Stimulated activated CD4-positive, alpha-beta T cell treated with anti-CD3 and anti-CD28 coated beads, Interleukin-15, amount 100 ng/mL, for 48 hours (primary cell): ENCODE measurements around the gene SELENOM.
A peak's percentile ranks its signal among the peaks of the same experiment; 100 is the strongest.

ENCODE experiments used
- DNase-seq, 2 donors: peaks; one replicate each; pipeline ENCODE4 v3.0.0-alpha.2; 2020; ENCODE audit warnings: low read depth in 2 of 2

SELENOM gene

DNA sequence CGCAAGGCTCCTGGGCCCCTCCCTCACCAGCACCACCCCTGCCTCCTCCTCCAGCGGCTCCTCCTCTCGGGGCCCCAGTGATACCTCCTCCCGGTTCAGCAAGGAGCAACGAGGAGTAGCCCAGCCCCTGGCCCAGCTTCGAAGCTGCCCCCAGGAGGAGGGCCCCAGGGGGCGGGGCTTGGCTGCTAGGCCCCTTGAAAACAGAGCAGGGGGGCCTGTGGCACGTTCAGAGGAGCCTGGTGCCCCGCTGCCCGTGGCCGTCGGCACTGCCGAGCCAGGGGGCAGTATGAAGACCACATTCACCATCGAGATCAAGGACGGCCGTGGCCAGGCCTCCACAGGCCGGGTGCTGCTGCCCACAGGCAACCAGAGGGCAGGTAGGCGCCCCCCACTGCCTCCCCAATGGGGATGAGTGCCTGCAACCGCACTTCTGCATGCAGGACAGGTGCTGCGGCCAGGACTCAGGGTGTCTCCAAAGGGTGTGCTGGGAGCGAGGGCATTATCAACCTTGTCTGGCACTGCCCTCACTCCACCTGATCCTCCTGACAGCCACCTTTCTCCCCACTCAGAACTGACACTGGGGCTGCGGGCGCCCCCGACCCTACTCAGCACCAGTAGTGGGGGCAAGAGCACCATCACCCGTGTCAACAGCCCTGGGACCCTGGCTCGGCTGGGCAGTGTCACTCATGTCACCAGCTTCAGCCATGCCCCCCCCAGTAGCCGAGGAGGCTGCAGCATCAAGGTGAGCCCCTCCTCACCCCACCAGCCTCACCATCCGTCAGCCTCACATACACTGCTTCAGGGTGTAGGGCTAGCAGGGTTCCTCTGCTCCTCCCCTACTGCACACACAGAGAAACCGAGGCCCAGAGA, 16.0 kb downstream of the SELENOM start:
- no peak for DNase-seq

DNA sequence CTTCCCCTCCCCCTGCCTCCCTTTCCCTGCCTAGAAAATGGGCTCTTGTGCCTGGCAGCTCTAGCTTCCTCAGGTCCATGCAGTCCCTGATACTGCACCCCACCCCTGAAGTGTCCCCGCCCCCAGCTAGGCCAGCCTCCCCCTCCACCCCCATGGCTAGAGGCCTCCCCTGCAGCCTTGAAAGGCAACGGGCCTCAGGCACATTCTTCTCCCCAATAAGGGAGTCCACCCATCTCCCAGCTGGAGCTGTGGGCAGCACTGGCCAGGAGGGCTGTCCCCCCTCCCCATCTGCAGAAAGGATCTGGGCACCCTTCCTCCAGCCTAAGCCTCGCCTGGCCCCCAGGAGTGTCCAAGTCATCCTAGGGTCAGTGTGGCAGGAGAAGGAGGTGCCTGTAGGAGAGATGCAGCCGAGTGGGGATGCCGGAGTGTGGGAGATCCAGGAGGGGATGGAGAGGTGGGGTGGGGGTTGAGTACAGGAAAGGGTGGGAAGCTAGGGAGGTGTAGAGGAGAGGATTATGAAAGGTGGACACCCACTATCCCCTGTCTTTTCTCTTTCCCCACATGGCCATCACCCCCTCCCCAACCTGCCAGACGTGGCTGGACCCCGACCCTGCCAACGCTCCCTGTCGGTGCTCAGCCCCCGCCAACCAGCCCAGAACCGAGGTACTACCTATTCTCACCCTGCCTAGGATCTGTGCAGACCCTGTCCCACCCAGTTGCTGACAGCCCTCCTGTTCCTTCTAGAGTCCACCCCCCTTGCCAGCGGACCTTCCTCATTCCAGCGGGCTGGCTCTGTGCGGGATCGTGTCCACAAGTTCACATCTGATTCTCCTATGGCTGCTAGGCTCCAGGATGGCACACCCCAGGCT, 16.9 kb downstream of the SELENOM start:
- DNase-seq, result no peak

DNA sequence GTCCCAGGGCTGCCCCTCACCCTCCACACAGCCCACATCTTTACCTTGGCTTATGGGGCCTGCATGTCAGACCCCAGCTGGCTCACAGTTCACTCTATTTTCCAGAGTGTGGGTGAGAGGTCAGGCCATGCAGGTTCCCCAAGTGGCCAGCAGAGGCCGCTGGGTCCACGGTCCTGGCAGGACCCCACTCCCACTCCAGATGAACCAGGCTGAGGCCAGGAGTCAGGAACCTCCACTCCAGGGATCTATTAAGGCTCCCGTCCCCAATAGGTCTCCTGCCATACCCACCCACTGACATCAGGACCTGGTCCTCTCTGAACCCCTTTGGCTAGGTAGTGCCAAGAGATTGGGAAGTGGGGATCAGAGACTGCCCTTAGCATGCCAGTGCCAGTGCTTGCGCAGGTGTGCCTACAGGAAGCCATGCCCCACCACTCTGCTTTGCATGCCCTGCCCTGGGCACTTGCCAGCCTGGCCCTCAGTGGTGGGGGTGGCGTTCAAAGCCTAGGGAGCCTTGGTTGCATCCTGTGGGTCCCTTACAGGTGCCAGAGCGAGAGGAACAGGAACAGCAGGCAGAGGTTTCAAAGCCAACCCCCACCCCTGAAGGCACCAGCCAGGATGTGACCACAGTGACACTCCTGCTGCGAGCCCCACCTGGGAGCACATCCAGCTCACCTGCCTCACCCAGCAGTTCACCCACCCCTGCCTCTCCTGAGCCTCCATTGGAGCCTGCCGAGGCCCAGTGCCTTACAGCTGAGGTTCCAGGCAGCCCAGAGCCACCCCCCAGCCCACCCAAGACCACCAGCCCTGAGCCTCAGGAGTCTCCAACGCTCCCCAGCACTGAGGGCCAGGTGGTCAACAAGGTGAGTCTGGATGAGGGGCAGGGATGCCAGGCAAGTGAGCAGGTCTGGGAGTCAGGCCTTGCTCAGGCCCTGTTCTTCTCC, 17.9 kb downstream of the SELENOM start:
- no peak for DNase-seq

DNA sequence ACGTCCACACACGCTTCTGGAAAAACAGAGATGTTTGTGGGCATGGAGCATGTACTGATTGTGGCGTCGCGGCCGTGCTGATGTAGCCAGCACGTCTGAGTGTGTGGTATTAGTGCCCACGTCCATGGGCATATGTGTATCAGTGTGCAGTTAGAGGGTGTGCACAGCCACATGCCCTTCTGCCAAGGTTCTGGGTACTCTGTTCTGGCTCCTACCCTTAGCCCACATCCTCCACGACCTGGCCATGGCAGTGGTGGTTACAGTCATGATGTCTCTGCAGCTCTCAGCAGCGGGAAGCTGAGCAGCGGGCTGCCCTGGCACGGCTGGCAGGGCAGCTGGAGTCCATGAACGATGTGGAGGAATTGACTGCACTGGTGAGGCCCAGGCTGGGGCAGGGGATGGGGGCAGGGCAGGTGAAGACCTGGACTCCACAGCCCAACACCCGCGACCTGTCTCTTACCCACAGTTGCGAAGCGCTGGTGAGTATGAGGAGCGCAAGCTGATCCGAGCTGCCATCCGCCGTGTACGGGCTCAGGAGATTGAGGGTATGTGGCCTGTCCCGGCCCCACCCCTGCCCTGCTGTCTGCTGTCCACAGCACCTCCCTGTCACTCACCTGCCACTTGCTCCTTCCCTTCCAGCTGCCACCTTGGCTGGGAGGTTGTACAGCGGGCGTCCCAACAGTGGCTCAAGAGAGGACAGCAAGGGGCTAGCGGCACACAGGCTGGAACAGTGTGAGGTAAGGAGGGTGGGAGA, 19.0 kb downstream of the SELENOM start:
- no peak for DNase-seq

DNA sequence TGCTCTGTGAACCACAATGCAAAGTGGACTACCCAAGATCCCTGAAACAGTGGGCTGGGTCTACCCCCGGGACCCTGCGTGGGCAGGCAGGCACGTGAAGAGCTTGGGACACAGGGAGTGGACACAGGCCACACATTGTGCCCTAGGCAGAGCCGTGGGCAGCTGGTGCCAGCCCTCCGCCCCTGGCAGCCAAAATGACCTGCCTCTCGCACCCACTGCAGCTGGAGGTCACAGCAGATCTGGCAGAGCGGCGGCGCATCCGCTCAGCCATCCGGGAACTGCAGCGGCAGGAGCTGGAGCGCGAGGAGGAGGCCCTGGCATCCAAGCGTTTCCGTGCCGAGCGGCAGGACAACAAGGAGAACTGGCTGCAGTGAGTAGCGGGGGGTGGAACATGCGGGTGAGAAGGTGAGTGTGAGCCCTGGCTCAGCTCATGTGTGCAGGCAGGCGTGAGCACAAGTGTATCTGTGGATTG, 19.6 kb downstream of the SELENOM start:
- DNase-seq, result no peak

DNA sequence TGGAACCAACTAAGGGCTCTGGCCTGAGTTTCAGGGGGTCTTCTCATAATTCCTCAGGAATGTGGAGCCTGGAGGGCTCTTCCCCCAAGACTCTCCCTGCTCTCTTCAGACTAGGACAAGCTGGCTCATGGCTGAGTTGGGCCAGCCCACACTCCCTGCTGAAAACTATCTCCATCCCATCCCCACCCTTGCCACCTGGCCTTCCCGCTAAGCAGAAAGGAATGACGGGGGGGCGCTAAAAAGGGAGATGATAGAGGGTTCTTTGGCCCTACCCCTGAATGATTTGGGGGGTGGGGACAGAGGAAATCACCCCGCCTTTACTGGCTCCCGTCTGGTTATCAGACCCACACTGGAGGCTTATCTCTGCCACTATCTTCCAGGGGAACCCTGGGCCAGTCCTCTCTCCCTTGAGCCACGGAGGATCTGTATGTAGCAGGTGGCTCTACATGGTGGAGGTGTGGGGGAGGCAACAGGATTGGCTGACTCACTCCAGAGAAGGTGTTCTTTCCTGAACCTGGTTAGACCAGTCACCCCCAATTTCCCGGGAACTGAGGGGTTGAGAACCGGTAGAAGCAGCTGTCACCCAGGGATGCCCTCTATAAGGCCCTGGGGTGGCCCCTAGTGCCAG, 20.6 kb downstream of the SELENOM start:
- no peak for DNase-seq

DNA sequence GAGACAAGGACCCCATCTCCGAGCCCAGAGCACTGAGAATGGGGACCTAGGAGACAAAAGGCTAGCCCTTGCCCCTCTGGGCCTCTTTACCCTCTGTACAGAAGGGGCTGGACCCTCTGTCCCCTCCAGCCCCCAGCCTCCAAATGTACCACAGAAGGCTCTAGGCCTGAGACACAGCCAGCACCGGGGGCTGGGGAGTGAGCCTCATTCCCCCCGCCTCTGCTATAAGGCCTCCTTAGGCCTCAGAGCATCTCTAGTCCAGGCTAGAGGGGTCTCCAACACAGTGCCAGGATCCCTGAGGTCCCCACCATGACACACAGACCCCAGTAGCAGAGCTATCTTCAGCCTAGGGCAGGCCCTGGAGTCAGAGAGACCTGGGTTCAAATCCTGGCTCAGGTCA, 21.4 kb downstream of the SELENOM start:
- no peak for DNase-seq

DNA sequence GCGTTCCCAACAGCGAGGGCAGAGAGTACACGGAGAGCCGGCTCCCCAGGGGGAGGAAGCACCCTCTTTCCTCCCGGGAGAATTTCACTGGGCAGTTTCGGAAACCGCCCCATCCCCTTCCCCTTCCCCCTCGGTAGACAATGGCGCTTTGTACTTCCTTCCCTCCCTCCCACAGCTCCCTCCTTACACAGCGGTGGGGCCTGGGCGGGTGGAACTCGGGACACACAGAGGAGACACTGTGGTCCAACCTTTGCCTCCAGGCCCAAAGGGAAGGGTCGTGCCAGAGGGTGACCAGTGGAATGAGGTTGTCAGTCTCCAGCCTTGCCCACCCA, 21.9 kb downstream of the SELENOM start:
- DNase-seq, result no peak

DNA sequence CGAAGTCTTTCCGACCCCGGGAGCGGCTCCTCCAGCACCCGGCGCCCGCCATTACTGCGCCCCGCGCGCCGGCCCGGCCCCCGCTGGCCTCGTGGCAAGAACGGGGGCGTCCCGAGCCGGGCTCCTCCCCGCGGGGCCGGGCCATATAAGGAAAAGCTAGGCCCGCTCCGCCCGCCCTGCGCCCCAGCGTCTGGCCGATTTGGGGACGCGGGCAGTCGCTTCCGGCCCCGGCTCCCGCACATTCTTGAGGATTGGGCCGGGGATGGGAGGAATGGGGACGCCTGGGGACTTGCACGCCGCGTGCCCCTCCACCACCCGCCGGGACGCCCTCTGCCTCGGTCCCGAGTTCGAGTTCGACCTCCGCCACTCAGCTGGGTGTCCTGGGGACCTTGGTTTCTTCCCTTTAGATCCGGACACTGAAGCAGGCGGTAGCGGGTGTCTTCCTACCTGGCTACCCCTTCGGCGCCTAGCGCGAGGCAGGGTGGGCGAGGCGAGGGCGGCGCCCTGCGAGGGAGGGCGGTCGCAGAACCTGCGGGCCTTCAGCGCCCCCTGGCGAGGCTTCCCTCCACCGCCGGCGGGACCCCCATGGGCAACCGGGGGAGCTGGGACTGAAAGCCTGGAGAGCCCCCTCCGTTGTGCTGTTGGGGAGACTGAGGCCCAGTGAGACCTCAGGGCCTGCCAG, 22.4 kb downstream of the SELENOM start:
- DNase-seq, result peak; percentile 78 to 81

DNA sequence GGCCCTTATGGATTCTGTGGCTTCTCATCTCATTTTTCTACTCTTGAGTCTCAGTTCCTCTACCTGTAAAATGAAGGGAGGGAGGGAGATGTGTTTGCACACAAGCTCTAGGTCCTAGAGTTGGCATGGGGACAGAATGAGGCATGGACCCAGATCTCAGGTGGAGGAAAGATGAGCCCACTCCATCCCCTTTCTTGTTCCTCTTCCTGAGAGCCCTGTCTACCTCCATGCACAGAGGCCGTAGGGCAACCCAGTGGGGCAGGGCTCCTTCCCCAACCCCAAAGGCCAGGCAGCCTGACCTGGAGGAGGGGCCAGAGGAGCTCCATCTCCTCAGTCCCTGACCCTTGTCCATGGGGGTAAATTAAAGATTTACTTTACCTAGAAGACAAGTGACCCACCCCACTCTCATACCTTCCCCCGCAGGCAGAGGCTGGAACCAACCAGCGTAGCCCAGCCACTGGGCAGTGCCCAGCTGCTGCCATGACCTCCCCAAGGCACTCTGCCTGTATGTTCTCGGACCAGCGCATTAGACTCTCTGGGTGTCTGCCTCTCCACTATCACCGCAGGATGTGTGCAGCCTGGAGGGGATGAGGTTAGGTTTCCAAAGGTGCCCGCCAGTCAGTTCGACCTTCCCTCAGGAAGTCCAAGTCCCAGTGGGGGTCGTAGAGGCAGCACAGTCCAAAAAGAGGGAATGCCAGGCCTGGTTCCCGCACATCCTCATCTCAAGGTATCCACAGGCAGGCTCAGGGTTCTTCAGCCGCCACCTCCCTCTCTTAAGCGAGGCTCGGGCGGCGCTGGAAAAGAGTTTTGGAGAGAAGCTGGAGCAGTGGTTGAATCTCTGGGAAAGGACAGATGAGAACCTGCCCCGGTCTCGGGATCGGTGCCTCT, 23.2 kb downstream of the SELENOM start:
- DNase-seq, result no peak

DNA sequence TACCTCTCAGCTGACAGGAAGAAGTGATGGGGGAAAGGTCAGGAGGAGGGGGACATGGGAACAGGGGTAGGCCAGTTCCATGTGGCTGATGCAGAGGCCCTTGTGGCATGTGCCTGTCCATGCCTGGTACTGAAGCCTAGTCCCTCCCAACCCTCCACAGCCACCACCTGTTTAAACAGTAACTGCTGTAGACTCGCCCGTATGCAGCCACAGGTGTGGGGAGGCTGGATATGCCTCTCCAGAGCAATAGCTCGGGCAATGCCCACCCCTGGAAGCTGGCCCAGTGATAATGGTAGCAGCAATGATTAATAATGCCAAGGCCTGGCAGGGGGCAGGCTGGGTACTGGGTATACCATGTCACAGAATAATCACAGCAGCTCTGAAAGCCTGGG, 24.0 kb downstream of the SELENOM start:
- no peak for DNase-seq

DNA sequence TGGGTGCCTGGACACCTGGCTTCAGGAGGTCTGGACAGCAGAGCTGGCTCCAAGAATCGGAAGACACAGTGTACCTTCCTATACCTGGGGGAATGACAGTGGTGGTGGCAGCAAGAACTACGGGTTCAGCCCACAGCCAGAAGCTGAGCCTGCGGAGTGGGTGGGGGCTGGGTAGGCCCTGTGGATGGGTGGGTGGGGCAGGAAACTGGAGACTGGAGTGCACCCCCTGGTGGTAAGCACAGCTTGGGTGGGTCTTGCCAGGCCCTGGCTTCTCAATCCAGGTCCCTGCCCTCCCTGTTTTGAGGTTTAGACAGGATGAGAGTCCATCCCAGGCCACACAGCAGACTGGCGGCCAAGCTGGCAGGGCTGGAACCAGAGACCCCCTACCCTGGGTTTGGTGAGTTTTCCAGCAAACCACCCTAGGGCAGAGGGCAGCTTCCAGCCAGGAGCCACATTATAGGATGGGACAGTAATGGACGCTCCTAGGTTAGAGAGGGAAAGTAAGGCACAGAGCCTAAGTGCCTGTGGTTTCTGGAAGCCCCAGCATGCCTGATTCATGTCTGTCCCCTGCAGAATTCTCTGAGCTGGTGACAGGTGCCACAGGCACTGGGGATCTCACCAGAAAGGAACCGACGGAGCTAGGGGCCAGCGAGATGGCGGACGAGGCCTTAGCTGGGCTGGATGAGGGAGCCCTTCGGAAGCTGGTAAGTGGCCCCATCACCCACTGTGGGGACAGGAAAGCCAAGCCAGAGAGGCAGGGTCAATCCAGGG, 24.6 kb downstream of the SELENOM start:
- DNase-seq, result peak; percentile 66 to 69

DNA sequence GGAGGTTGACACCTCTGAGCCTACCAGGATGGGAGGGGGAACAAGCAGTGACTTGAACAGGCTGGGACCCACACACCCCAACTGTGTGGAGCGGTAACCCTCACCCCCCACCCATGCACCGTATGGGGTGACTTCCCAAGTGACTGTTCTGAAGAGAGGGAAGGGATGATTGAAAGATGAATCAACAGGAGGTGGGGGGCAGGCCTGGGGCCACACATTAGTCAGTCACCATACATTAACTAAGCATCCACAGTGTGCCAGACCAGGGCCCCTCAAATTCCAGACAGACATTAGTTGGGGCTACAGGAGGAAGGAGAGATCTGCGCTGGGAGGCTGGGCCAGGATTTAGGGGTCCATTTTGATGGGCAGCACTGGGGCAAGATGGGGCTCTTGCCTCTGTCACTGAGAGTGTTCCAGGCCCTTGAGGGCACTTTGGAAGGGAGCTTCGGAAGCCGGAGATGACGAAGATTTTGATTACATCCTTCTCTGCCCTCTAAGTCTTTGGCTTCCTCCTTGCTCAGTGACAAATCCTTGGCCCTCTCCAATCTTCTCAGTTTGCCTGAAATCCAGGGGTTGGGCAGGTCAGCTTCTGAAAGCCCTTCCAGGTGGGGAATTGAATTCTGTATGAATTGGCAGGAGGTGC, 25.3 kb downstream of the SELENOM start:
- DNase-seq, result no peak

DNA sequence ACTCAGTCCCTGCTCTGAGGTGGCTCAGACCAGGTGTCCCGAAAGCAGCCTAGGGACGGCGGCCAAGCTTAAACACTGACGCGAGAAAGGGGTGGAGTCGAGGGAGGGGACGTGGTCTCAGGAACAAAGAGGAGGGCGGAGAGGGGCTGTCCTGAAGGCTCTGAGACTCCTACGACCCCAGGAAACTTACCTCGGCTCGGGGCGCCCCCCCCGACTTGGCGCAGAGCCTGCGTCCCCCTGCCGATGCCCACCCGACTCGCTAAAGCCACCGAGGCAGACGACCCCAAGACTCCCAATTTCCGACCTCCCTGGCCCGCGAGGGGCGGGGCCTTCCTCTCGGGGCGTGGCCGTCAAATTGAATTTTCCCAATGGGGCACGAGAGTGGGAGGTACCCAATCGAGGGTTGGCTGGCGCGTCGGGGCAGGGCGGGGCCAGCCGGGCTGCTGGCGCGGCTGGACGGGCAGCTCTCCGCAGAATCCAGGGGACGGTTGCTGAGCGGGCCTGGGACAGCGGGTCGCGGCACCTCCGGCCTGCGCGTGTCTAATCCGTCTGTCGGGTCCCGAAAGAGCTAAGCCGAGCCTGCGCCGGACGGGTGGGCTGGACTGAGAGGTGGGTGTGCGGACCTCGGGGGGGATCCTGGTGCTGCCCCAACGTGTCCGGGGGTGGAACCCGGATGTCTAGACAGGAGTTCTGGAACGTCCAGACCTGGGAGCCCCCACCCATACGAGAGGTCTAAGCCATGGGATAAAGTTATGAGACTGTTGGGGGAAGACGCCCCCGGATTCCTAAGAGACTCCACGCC, 26.3 kb downstream of the SELENOM start, which contains the start of gene SMTN:
TSS of gene SMTN (plus strand) at position 471 of the 802 bp plus-strand sequence. CDS start 1,941 bp downstream, outside the sequence.
- DNase-seq, result peak; percentile 71 to 87

DNA sequence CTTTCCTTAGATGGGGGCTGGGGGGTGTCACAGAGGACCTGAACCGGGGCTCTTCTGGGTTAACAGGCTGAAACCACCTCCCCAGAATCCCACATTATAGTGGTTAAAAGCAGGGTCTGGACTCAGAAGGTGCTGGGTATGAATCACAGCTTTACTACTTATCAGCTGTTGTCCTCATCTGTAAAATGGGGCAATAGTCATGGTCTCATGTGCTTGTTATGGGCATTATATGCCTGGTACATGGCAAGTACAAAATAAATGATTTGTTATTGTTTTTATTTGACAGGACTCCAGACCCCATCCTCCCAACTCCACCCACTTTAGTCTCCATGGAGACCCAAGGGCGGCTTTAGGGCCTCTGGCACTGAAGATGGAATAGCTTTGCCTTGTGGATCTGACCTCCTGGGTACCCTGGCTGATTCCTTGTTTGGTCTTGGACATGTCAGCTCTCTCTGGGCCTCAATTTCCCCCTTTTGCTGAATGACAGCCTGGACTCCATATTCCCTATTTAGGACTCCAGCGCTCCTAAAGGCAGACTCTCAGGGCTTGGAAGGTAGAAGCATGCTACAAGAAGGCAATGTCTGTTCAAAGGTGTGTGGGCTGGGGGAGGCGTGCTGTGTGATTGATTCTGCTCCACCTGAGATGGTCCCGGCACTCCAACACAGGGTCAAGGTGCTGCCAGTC, 27.1 kb downstream of the SELENOM start:
- DNase-seq, result no peak

DNA sequence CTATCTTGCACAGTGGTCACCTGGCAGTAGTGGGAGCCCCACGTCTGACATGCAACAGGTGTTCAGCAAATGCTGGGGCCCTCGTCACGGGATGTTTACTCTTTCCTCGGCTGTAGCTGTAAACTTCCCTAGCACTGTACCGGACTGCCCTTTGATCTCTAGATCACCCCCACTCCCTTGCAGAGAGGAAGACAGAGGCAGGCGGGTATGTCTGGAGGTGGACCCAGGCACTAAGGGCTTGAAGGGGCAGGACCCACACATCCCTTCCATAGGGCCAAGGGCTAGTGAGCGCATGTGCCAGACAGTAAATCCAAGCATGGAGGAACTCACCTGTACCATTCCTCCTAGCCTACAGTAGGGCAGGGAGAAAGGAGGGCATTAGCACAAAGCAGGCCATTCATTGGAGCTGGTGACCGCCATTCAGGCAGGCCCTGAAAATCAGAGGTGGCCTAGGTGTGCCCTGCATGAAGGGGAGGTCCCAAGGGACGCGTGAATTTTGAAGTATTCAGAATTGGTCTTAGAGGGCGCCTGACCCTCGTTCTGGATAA, 28.2 kb downstream of the SELENOM start:
- DNase-seq, result no peak
